GM19455 (cell line): ENCODE results near the gene IL17RE.

ENCODE experiments used
- ATAC-seq: cut with Tn5 transposase; IDR thresholded peaks from one replicate; pipeline ENCODE4 v1.9.1; 2021; ENCODE audit not compliant: unreplicated experiment

IL17RE gene

DNA sequence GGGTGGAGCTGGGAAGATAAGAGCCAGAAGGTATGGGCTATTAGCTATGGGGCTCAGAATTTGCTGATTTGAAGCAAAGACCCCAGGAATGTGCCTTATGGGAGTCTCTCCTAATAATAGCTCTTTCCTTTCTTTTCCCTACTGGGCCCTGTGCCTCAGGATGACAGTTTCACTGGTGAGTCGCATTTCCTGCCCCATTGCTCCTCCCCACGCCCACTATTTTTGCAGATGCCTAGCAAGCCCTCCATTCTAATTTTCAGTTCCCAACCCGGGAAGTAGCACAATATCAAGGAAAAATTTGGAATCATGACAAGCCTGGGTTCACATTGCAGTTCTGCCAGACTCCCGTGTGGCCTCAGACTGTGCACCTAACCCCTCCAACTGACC is 583 bp downstream of the IL17RE start:
- ATAC-seq, result no peak

DNA sequence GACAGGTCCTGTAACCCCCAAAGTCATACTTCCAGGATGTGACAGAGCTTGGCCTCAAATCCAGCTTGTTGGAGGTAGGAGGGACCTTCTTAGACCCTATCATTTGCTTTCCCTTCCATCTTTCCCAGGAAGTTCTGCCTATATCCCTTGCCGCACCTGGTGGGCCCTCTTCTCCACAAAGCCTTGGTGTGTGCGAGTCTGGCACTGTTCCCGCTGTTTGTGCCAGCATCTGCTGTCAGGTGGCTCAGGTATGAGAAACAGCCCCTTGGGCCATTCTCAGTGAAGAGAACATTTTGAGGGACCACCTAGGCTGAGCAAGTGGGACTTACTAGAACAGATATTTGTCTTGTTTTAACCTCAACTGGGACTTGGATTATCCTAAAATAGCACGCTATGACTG is 1.3 kb downstream of the IL17RE start:
- ATAC-seq, result no peak

DNA sequence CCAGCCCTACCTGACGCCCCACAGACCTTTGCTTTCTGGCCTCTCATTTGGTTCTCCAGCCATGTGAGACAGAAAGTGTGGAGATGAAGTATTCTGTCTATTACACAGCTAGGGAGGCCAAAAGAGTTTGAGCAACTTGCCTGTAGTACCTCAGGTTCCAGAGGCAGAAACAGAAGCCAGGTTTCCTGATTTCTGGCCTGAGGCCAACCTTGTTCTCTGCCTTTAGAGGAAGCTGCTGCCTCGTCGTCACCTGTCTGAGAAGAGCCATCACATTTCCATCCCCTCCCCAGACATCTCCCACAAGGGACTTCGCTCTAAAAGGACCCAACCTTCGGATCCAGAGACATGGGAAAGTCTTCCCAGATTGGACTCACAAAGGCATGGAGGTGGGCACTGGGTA is 3.8 kb downstream of the IL17RE start:
- no peak for ATAC-seq

DNA sequence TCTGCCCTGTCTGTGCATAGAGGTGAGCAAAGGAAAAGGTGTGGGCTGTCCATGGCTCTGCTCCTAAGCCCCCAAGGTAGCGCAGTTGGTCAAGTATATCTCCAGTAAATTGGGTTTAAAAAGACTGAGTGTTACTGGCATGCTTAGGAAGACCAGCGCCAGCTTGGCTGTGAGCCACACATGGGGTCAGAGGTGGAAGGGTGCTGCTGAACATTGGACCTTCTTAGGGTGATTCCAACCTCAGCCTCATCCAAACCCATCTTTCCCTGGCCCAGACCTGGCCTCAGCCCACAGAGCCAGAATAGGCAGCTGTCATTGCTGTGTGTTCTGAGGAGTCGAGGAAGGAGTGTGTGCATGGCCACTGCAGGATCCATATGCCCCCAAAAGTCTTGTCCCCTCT is 5.6 kb downstream of the IL17RE start:
- ATAC-seq, result no peak

DNA sequence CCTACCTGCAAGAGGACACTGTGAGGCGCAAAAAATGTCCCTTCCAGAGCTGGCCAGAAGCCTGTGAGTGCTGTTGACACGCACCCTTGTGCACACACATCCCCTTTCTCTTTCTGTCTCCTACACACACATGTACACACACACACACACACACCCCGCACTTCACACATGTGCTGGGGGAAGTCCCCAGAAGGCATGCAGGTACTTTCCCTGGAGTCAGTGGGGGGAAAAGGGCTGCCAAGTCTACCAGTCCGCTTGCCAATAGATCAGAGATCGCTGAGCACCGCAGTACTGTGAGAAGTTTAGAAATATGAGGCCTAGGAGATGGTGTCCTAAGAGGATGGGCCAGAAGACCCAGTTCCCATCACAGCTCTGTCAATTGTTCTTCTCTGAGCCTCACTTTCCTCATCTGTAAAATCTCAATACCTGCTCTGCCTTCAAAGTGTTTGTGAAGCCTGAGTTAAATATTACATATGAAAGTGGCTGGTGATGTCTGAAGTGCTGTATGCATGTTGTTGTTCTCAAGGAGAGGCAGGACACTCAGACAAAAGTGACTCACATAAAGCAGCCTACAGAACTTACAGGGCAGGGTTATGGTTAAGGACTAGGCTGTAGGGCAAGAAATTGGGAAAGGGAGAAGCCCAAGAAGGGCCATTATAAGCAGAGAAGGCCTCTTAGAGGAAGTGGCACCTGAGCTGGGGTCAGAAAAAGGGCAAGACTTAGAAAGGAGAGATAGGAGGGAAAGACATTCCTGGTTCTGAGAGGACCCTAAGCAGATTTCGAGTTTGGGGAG is 6.8 kb downstream of the IL17RE start:
- no peak for ATAC-seq

DNA sequence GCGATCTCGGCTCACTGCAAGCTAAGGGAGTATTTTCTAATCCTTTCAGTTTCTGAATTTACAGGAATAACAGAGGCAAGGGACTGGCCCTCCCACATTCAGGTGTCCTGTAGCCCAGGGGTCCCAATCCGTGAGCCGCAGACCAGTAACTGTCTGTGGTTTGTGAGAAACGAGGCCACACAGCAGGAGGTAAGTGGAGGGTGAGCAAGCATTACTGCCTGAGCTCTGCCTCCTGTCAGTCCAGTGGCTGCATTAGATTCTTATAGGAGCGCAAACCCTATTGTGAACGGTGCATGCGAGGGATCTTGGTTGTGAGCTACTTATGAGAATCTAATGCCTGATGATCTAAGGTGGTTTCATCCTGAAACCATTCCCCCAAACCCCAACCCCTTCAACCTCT is 9.2 kb downstream of the IL17RE start:
- no peak for ATAC-seq

DNA sequence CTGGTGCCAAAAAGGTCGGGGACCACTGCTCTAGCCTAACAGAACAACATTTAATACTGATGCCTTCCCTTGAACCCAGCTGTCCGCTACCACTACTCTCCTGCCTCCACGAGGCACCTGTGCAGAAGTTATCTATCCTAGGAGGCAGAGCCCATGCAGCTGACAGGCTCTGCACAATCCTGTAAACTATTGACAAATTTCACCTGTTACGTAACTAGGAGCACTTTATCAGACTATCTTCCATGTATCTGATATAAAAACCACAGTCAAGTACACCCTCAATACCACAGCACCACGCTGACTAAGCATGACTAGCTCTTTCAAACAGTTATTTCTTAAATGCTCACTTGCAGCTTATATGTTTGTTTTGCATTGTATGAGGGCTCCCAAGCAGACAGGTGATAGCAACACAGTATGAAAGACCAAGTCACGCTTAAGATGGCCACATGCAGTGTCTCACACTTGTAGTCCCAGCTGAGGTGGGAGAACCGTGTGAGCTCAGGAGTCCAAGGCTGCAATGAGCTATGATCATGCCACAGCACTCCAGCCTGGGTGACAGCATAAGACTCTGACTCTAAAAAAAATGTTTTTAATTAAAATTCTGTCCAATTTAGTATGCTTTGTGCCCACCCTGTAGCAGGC is 9.8 kb downstream of the IL17RE start:
- no peak for ATAC-seq

DNA sequence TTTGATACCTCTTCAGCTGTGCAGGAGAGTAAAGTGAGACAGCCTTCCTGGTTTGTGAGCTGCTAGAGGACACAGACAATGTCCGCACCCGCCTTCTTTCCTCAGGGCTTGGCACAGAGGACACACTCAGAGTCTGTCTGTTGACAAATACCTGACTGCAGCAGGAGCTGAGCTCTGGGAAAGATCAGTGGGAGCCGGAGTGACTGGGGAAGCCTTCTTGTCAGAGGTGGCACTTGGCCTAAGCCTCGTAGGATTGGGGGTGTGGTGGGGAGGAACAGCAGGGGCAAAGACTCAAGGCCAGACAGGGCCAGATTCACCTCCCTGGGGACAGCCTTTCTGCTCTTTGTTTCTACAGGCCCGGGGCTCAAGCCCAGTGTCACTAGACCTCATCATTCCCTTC is 11.0 kb downstream of the IL17RE start:
- no peak for ATAC-seq

DNA sequence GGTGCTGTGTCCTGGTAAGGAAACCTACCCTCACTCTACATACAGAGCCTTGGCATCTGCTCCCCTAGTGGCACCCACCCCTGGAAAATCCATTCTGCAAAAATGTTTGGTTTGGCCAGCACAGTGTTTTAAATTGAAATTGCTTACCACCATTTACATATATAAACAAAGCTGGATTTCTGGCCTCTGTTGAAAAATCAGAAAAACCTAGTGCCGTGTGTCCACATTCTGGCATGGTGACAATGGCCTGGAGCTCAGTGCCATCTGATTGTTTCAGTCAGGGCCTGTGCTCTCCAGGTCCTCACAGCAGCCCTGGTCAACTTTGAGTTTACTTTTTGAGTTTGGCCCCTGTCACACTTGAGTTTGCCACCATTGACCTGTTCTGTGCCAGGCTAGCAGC is 11.4 kb downstream of the IL17RE start:
- no peak for ATAC-seq

DNA sequence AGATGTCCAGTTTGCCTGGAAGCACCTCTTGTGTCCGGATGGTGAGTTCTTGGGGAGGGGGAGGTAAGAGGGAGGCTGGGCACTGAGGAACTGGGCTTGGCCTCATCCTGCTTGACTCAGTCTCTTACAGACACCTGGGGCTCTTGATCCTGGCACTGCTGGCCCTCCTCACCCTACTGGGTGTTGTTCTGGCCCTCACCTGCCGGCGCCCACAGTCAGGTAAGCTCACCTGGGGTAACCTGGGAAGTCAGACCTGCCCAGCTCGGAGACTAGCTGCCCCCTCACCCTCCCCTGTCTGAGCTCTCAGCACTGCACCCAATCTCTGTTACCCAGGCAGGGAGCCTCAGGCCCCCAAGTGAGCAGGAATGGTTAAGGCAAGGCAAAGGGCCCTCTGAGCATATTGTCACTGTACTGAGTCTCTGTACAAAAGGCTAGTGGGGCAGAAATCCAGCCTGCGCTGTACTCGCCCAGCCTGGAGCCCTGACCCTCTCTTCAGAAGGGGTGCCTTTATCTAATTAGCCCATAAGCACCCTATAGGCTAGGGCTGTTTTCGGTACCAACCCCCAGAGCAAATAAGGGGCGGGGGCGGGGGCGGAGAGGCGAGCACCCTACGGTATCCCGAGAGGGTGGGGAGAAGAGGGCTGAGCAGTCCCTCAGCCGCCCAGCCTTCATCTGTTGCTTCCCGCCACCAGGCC is 12.1 kb downstream of the IL17RE start:
- no peak for ATAC-seq

DNA sequence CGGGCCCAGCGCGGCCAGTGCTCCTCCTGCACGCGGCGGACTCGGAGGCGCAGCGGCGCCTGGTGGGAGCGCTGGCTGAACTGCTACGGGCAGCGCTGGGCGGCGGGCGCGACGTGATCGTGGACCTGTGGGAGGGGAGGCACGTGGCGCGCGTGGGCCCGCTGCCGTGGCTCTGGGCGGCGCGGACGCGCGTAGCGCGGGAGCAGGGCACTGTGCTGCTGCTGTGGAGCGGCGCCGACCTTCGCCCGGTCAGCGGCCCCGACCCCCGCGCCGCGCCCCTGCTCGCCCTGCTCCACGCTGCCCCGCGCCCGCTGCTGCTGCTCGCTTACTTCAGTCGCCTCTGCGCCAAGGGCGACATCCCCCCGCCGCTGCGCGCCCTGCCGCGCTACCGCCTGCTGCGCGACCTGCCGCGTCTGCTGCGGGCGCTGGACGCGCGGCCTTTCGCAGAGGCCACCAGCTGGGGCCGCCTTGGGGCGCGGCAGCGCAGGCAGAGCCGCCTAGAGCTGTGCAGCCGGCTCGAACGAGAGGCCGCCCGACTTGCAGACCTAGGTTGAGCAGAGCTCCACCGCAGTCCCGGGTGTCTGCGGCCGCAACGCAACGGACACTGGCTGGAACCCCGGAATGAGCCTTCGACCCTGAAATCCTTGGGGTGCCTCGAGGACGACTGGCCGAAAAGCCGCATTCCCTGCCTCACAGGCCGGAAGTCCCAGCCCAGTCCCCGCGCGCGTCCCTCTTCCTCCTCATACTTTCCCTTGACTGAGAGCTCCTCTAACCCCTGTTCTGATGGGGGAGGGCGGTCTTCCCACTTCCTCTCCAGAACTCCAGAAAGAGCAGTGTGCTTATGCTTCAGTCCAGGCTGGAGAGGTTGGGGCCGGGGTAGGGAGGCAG is 12.8 kb downstream of the IL17RE start:
- ATAC-seq, result no peak

DNA sequence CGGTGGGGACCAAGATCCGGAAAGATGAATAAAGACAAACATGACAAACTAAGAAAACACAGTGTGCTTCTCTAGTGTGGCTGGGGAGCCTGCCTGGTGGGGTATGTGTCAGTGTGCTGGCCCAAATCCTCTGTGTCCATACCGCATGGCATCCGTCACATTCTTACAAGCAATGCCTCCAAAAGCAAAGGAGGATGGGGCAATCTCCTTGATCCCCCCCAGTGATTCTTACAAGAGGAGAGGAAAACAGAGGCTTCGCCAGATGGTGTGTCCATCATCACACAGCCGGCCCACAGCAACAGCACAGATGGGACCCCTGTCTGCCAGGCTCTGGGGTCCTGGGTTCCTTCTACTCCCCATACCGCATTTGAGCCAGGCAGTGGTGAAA is 13.7 kb downstream of the IL17RE start:
- ATAC-seq, result no peak

DNA sequence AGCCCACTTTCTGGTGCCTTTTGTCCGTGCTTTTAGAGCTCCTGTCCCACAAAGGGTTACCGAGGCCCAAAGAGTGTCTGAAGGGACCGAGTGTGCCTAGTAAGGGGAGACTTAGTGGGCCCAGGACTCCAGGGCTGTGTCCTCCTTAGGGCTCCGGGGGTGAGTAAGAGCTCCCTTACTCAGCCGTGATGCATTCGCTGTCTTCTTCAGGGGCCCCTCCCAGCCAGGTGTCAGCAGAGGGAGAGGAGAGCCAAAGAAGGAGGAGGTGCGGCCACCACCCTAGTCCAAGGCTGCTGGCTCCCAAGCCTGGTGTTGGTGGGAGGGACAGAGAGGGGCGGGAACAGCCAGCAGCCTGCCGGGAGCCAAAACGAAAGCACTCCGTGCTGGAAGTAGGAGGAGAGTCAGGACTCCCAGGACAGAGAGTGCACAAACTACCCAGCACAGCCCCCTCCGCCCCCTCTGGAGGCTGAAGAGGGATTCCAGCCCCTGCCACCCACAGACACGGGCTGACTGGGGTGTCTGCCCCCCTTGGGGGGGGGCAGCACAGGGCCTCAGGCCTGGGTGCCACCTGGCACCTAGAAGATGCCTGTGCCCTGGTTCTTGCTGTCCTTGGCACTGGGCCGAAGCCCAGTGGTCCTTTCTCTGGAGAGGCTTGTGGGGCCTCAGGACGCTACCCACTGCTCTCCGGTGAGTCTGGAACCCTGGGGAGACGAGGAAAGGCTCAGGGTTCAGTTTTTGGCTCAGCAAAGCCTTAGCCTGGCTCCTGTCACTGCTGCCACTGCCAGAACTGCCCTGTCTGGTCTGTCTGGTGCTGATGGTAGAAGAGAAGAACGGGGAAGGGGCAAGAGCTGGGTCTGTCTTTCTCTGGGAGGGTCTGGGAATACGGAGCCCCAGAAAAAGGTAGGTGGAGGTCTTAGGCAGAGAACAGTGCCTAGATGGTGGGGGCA is 14.4 kb downstream of the IL17RE start, which contains the start of gene IL17RC:
IL17RC (plus strand) TSS at position 365 of the 947 bp plus-strand sequence; CDS start at position 583, 218 bp downstream.
- no peak for ATAC-seq

DNA sequence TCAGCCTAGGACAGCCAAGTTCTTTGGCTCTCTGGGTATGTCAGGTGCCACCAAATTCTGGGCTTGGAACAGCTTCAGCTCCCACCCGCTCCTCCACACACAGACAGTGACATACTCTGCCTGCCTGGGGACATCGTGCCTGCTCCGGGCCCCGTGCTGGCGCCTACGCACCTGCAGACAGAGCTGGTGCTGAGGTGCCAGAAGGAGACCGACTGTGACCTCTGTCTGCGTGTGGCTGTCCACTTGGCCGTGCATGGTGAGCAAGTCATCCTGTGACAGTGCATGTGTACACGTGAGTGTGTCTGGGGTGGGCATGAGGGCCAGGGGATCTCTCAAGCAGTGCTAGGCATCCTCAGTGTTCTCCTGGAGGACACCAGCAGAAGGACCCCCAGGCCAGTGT is 15.2 kb downstream of the IL17RE start:
- no peak for ATAC-seq

DNA sequence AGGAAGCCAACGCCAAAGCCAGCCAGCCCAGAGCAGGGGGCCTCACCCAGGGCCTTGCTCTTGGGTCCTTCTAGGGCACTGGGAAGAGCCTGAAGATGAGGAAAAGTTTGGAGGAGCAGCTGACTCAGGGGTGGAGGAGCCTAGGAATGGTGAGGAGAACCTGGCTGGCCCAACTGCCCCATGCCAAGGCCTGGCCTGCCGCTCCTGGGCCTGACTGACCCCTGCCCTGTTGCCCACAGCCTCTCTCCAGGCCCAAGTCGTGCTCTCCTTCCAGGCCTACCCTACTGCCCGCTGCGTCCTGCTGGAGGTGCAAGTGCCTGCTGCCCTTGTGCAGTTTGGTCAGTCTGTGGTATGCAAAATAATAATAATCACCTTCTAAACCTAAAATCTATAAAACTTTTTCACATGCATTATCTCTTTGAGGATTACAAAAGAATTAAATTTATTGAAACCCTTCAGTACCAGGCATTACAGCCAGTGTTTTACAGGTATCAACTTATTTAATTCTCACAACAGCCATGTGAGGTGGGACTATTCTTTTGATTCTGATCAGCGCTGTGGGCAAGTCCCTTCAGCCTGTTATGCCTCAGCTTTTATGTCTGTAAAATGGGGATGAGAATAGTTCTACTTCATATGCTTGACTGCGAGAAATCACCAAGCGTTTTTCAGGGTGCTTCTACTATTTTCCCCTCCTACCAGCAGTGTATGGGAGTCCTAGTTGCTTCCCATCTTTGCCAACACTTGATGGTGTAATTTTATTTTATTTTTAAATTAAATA is 15.8 kb downstream of the IL17RE start:
- no peak for ATAC-seq

DNA sequence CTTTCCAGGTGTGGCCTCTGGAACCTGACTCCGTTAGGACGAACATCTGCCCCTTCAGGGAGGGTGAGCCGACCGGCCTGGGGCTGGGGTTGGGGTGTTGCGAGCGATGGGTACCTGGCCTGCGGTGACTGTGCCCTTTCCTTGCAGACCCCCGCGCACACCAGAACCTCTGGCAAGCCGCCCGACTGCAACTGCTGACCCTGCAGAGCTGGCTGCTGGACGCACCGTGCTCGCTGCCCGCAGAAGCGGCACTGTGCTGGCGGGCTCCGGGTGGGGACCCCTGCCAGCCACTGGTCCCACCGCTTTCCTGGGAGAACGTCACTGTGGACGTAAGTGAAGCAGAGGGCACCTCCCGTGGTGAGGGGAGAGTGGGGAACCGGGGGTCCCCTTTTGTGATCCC is 25.5 kb downstream of the IL17RE start:
- no peak for ATAC-seq

DNA sequence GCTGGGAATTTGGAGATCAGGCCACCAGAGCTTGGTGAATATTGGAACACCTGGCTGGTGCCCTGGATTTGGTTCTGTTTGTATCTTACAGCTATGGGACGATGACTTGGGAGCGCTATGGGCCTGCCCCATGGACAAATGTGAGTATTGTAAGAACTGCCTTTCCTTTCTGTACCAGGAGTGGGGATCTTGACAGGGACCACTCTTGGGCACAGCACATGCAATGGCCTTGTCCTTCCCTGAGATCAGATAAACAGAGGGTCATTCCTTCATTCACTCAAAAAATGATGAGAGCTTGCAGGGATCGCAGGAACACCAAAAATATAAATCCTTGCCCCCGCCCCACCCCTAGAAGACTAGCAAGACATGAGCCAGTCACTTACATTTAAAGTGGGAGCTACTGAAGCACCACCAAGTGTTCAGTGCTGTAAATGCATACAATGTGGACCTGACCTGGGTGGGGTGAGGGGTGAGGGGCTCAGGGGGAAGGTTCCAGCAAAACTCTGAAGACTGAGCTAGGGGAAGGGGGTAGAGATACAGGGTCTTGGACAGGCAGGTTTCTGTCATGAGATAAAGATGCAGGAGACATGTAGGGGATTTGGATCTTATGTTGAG is 28.3 kb downstream of the IL17RE start:
- no peak for ATAC-seq

DNA sequence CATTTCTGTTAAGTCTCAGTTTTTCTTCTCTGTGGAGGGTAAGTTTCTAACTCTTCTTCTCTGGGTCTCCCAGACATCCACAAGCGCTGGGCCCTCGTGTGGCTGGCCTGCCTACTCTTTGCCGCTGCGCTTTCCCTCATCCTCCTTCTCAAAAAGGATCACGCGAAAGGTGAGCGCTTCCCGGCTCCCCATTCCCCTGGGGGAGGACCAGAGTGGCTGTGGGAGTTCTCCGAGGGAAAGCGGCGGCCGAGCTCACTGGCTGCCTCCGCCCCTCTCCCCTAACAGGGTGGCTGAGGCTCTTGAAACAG is 29.8 kb downstream of the IL17RE start:
- ATAC-seq, result no peak
